ENCODE data around the gene HTR3E.
A peak's percentile ranks its signal among the peaks of the same experiment; 100 is the strongest.

HTR3E gene

GRCh38 chr3:184132945-184133344 is 36.1 kb downstream of the HTR3E start:
- Histone ChIP-seq H3K27ac (no peak overlapping the region), H3K4me3 (no peak overlapping the region)
- TF ChIP-seq, protein P1, sequence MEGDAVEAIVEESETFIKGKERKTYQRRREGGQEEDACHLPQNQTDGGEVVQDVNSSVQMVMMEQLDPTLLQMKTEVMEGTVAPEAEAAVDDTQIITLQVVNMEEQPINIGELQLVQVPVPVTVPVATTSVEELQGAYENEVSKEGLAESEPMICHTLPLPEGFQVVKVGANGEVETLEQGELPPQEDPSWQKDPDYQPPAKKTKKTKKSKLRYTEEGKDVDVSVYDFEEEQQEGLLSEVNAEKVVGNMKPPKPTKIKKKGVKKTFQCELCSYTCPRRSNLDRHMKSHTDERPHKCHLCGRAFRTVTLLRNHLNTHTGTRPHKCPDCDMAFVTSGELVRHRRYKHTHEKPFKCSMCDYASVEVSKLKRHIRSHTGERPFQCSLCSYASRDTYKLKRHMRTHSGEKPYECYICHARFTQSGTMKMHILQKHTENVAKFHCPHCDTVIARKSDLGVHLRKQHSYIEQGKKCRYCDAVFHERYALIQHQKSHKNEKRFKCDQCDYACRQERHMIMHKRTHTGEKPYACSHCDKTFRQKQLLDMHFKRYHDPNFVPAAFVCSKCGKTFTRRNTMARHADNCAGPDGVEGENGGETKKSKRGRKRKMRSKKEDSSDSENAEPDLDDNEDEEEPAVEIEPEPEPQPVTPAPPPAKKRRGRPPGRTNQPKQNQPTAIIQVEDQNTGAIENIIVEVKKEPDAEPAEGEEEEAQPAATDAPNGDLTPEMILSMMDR (IDR thresholded peaks at IDR 0.05): no peak
- DNase-seq (ENCODE audit: low spot score): no peak

DNA sequence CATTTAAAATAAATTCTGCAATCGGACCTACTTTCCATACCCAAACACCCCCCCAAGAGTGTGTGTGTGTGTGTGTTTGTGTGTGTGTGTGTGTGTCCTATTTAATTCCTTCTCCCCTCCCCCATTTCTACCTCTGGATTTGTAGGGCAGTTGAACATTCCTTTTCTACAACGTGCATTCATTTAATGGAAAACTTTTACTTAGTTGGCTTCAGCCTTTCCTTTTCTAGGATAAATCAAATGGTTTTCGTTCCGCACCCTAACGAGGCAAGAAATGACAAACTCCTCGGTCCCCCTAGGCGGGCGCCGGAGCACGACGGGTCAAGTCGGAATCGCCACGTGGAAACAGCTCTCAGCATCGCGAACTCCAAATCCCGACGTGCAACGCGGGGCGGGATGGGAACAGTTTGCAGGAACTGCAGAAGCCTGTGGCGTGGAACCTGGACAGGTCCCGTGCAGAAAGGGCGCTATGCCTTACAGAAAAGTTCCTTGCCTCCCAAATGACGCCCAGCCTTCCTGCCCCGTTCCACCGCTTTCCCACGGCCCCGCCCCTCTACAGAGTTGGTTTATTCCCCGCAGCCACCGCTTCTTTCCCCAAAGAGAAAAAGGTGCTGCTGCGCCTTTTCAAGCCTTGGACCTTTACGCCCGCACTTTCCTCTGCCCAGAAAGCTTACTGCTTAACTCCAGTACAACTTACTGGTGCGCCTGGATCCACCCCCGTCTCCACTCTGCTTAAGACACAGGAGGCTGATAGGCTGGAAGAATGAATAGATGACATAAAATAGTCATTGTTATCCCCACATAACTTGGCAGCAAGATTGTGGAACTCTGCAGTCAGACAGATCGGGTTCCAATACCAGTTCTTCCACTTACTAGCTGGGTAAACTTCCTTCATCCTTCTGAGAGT is 37.2 kb downstream of the HTR3E start:
- H3K4me3 ChIP-seq: peak overlapping the region; percentile 81
- TF ChIP-seq, protein P1 (IDR thresholded peaks at IDR 0.05): no peak
- DNase-seq (ENCODE audit: low spot score): peak; percentile 89
- H3K27ac ChIP-seq: peak overlapping the region; percentile 77 to 95

DNA sequence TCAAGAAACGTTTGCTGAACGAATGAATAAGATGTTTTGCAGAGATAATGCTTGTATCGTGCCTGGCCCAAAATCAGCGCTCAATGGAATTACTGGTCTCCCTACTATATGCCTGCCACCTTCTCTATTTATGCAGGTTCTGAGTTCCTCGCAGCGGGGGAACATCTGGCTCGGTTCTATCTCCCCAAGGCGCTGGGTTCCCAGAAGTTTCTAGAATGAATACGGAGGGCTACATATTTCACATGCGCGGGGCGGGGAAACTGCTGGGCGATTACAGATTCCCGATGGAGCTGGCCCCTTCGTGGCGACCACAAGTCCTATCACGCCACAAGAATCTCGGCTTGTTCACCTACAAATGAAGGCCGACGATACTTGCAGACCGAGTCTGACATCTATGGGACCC is 37.9 kb downstream of the HTR3E start:
- peak overlapping the region; percentile 81 for H3K4me3 ChIP-seq
- TF ChIP-seq, protein P1 (IDR thresholded peaks at IDR 0.05): no peak
- peak overlapping the region; percentile 77 to 95 for H3K27ac ChIP-seq
- DNase-seq (ENCODE audit: low spot score): no peak

GRCh38 chr3:184135149-184135910 is 38.5 kb downstream of the HTR3E start, which contains the start of gene EIF2B5:
Gene EIF2B5 (plus strand): TSS chr3:184135358. CDS start chr3:184135386, 28 bp downstream.
- Histone ChIP-seq H3K4me3 (peak within 1 kb of the TSS; percentile 81), H3K27ac (peak within 1 kb of the TSS; percentile 77 to 95)
- DNase-seq (ENCODE audit: low spot score): peak; percentile 88
- TF ChIP-seq, protein P1 (IDR thresholded peaks at IDR 0.05): no peak

GRCh38 chr3:184135911-184136260 is 39.0 kb downstream of the HTR3E start:
- DNase-seq (ENCODE audit: low spot score): no peak
- H3K4me3 ChIP-seq: peak overlapping the region; percentile 81
- TF ChIP-seq, protein P1 (IDR thresholded peaks at IDR 0.05): no peak
- H3K27ac ChIP-seq: peak overlapping the region; percentile 77 to 95

DNA sequence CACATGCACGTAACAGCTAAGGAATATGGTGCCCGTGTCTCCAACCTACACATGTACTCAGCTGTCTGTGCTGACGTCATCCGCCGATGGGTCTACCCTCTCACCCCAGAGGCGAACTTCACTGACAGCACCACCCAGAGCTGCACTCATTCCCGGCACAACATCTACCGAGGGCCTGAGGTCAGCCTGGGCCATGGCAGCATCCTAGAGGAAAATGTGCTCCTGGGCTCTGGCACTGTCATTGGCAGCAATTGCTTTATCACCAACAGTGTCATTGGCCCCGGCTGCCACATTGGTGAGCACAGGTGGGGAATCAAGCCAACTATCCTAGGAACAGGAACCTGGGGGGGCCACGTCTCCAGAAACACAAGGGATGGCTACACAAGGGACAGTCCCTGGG is 43.6 kb downstream of the HTR3E start:
- no peak for DNase-seq (ENCODE audit: low spot score)
- H3K27ac ChIP-seq: no peak overlapping the region

More for the DNA sequence above, 43.6 kb downstream of the HTR3E start:
- TF ChIP-seq, protein P1 (IDR thresholded peaks at IDR 0.05): no peak
- H3K4me3 ChIP-seq: no peak overlapping the region

All from coronary artery (tissue), 2 donors.